HG03460 (cell line): ENCODE measurements around the gene MASP2.
"Not testable (repeated sequence)": the region's sequence is repeated elsewhere in the genome, so short reads cannot be mapped to it uniquely, and the experiment has no call there.

Experiments used
- ATAC-seq: cut with Tn5 transposase; IDR thresholded peaks from one replicate; pipeline ENCODE4 v1.9.1; 2021; ENCODE audit not compliant: unreplicated experiment

The MASP2 gene

GRCh38 chr1:10992004-10992403, 55.0 kb downstream of the MASP2 start:
- ATAC-seq = not testable (repeated sequence)

GRCh38 chr1:10990828-10991227, 56.2 kb downstream of the MASP2 start:
- ATAC-seq = no peak

- ATAC-seq = not testable (repeated sequence)
These were observed 57.0 kb downstream of the MASP2 start for GRCh38 chr1:10989920-10990516.

GRCh38 chr1:10989095-10989494, 57.9 kb downstream of the MASP2 start:
- no peak for ATAC-seq

- no peak for ATAC-seq
These were observed 59.1 kb downstream of the MASP2 start for GRCh38 chr1:10987840-10988417.

GRCh38 chr1:10986525-10986890, 60.5 kb downstream of the MASP2 start:
- no peak for ATAC-seq

- ATAC-seq = no peak
These were observed 66.0 kb downstream of the MASP2 start for GRCh38 chr1:10980841-10981727.

GRCh38 chr1:10980094-10980577, 66.9 kb downstream of the MASP2 start:
- ATAC-seq = no peak

GRCh38 chr1:10979483-10979920, 67.5 kb downstream of the MASP2 start:
- no peak for ATAC-seq

- no peak for ATAC-seq
These were observed 68.3 kb downstream of the MASP2 start for GRCh38 chr1:10978719-10979118.
